CD4-positive, alpha-beta T cell treated with Interleukin-15 for 1 hour (primary cell): ENCODE data around the gene SBNO1.

Source experiments
- DNase-seq: peaks from one replicate; pipeline ENCODE4 v3.0.0-alpha.2; 2020

SBNO1 gene

DNA sequence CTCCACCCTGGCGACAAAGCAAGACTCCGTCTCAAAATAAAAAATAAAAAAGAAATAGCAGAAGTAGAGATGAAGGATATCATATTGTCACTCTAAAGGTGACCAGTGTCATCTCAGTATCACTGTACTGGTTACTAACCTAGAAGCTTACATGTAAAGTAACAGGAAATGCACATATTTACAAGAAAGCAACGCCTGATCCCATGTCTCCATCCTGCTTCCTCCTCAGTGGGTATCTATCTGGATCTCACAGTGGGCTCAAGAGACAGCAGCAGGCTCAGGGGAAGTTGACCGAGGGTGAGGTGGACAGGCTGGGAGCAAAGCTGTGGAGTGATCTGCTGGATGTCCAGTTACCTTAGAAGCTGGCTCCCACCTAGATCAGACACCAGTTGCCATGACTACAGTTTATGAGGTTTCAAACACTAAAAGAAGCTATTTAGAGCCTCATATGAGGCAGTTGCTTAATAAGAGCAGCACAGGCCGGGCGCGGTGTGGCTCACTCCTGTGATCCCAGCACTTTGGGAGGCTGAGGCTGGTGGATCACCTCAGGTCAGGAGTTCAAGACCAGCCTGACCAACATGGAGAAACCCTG is 120.9 kb downstream of the SBNO1 start:
- DNase-seq = no peak

DNA sequence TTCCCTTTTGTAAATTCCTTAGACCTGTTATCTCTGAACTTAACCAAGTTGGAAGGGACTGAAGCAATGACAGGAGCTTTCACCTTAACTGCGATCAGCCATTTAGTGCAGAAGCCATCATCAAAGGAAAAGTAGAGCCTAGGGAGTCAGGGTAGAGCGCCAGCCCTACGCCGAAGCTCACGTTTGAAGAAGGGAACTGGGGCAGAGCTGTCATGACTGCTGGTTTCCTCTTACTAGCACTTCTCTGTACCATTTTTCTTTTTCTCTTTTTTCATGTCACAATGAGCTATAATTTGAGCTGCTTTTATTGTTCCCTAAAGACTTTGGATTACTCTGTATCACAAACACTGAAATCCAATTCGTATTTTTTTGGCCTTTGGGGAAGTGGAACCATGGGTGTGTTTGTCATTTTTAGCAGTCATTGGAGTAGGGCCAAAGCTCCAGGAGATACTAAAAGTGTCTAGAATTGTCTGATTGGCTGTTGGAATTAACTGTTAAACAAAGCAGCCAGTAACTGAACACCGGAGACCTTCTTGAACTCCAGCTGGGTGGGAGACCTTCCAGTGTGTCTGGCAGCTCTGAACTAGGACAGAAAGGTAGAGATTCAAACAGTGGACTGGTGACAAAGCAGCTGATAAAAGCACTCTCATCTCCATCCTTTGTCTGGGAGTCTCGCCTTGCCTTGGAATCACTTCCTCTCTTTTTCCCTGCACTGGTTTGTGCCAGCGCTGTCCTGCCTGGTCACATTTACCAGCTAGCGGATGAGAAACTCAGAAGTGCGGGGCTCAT is 122.3 kb downstream of the SBNO1 start:
- no peak for DNase-seq
